GM18951 (cell line): ENCODE measurements around the gene TEX101.
"Not testable (repeated sequence)": the region's sequence is repeated elsewhere in the genome, so short reads cannot be mapped to it uniquely, and the experiment has no call there.

Experiments used
- POLR2A ChIP-seq: IDR thresholded peaks from 4 replicates; pipeline ENCODE4 v1.6.1; 2011; ENCODE audit warnings: mild to moderate bottlenecking; ENCODE audit not compliant: insufficient read length, insufficient read depth; ENCODE audit errors: extremely low read depth
- in situ Hi-C: fragments of 300-500 bp; cut with MboI; formaldehyde crosslinking; loops from one replicate; pipeline ENCODE4 v1.12.0; 2022; ENCODE audit warnings: low sequenced_read_pairs, mixed read lengths, inconsistent platforms; ENCODE audit not compliant: unreplicated experiment

The TEX101 gene

GRCh38 chr19:43430142-43430710 lies 15.5 kb downstream of the TEX101 start:
- in situ Hi-C loops = no loop called here
- no peak for TF ChIP-seq POLR2A

- in situ Hi-C loops = no loop called here
These were observed 16.3 kb downstream of the TEX101 start for GRCh38 chr19:43430976-43431375.

GRCh38 chr19:43433358-43433673 lies 18.6 kb downstream of the TEX101 start:
- in situ Hi-C loops = no loop called here
- no peak for TF ChIP-seq POLR2A

More at GRCh38 chr19:43430976-43431375, 16.3 kb downstream of the TEX101 start:
- TF ChIP-seq POLR2A = no peak

- TF ChIP-seq POLR2A = no peak
- in situ Hi-C loops = no loop called here
These were observed 19.0 kb downstream of the TEX101 start for GRCh38 chr19:43433689-43434088.

- TF ChIP-seq POLR2A = no peak
- in situ Hi-C loops = no loop called here
These were observed 21.1 kb downstream of the TEX101 start for GRCh38 chr19:43435775-43436174.

- in situ Hi-C loops = not testable (repeated sequence)
These were observed 22.6 kb downstream of the TEX101 start for GRCh38 chr19:43437284-43437683.

GRCh38 chr19:43437712-43438111 lies 23.0 kb downstream of the TEX101 start:
- in situ Hi-C loops = no loop called here

GRCh38 chr19:43438291-43439031 lies 23.8 kb downstream of the TEX101 start:
- in situ Hi-C loops = no loop called here
- TF ChIP-seq POLR2A = no peak

More at GRCh38 chr19:43437712-43438111, 23.0 kb downstream of the TEX101 start:
- TF ChIP-seq POLR2A = no peak

GRCh38 chr19:43439032-43439708 lies 24.5 kb downstream of the TEX101 start:
- in situ Hi-C loops = no loop called here
- TF ChIP-seq POLR2A = no peak

GRCh38 chr19:43439709-43440063 lies 25.0 kb downstream of the TEX101 start:
- no peak for TF ChIP-seq POLR2A
- in situ Hi-C loops = no loop called here

GRCh38 chr19:43441716-43442115 lies 27.0 kb downstream of the TEX101 start:
- in situ Hi-C loops = no loop called here

GRCh38 chr19:43444091-43444490 lies 29.4 kb downstream of the TEX101 start:
- in situ Hi-C loops = not testable (repeated sequence)

More at GRCh38 chr19:43441716-43442115, 27.0 kb downstream of the TEX101 start:
- TF ChIP-seq POLR2A = no peak

GRCh38 chr19:43444531-43445287 lies 30.0 kb downstream of the TEX101 start:
- in situ Hi-C loops = loop anchor here (5.0 kb wide), 1 partner anchor 78 kb away; no protein-coding TSS in a partner anchor

GRCh38 chr19:43445426-43445825 lies 30.7 kb downstream of the TEX101 start:
- no peak for TF ChIP-seq POLR2A
- in situ Hi-C loops = loop anchor here (5.0 kb wide), 1 partner anchor 77 kb away; no protein-coding TSS in a partner anchor

More at GRCh38 chr19:43444531-43445287, 30.0 kb downstream of the TEX101 start:
- no peak for TF ChIP-seq POLR2A
